Kidney (tissue), 14 donors: ENCODE measurements around the gene CCNC. TPM values are rescaled to one million over a fixed set of nuclear protein-coding genes. Genes with fewer than 3 reads are reported as not detected.
"Not testable (repeated sequence)": the region's sequence is repeated elsewhere in the genome, so short reads cannot be mapped to it uniquely, and the experiment has no call there.

Experiments
- DNase-seq, 5 donors: peaks; one replicate each; pipeline ENCODE4 v3.0.0-alpha.2; 2013 to 2020
- FAIRE-seq: peaks from 2 replicates; lab custom pipeline; 2012; peaks lifted over from hg19 to GRCh38; lab: Jason Lieb, UNC
- H3K27ac ChIP-seq, 2 donors: one replicate each; pipeline ENCODE4 v1.7.0; 2013; ENCODE audit warnings: low read depth in 2 of 2, low read length in 2 of 2, inconsistent platforms in 1 of 2
- H3K27me3 ChIP-seq: one replicate; pipeline ENCODE4 v1.7.1; 2013; ENCODE audit warnings: low read length, inconsistent platforms; ENCODE audit not compliant: control insufficient read depth, insufficient read depth
- H3K36me3 ChIP-seq, 3 donors: one replicate each; pipeline versions ENCODE4 v1.7.0 to v1.7.1; 2013; ENCODE audit warnings: low read length in 3 of 3, control low read depth in 1 of 3, inconsistent platforms in 1 of 3; ENCODE audit not compliant: insufficient read depth in 3 of 3, control insufficient read depth in 2 of 3
- H3K4me1 ChIP-seq, 3 donors: one replicate each; pipeline versions ENCODE4 v1.7.0 to v1.7.1; 2013; ENCODE audit warnings: low read length in 3 of 3, inconsistent platforms in 1 of 3, low read depth in 1 of 3; ENCODE audit not compliant: control insufficient read depth in 2 of 3, insufficient read depth in 2 of 3
- H3K4me3 ChIP-seq, 3 donors: one replicate each; pipeline versions ENCODE4 v1.7.0 to v1.8.1; 2013; ENCODE audit warnings: low read length in 3 of 3, control low read depth in 1 of 3, inconsistent platforms in 1 of 3
- H3K9ac ChIP-seq, 3 donors: one replicate each; pipeline versions ENCODE4 v1.7.0 to v1.7.1; 2013; ENCODE audit warnings: low read length in 3 of 3, control low read depth in 1 of 3, inconsistent platforms in 1 of 3
- H3K9me3 ChIP-seq, 3 donors: one replicate each; pipeline versions ENCODE4 v1.7.0 to v1.7.1; 2013; ENCODE audit warnings: low read length in 3 of 3, control low read depth in 1 of 3, inconsistent platforms in 1 of 3; ENCODE audit not compliant: control insufficient read depth in 2 of 3, insufficient read depth in 1 of 3
- CTCF ChIP-seq: IDR thresholded peaks from 3 replicates; pipeline ENCODE4 v1.5.1; 2012; ENCODE audit warnings: mild to moderate bottlenecking, moderate library complexity, borderline replicate concordance; ENCODE audit not compliant: insufficient read depth; ENCODE audit errors: extremely low read depth
- intact Hi-C: fragments of 100-400 bp; cut with DNase I; formaldehyde crosslinking; loops from one replicate; pipeline ENCODE4 v1.11.1; 2022
- polyA plus RNA-seq: library from polyadenylated mRNA; stranded (reverse); fragments of 350-450 nt; fragmentation: Illumina TruSeq; extraction: RNeasy Lipid Tissue Mini Kit (QIAGEN cat#74804); gene quantifications from one replicate; pipeline ENCODE4 v1.2.3, GENCODE V29; 2014; ENCODE audit warnings: low read depth, low replicate concordance; ENCODE audit not compliant: insufficient read depth
- total RNA-seq: library from RNA; stranded (reverse); fragmentation: NEBNext Ultra II Directional; extraction: Animal tissue kit (Norgen Biotek cat#: 25700); gene quantifications from one replicate; pipeline ENCODE4 v1.2.1, GENCODE V29; 2021
- donor health status: control.
- donor health status: control.
- donor health status: control.
- donor health status: control.
- donor health status: control.
- donor health status: DM: yes; HTN: yes; CAD: no.
- donor health status: Normal renal cell carcinoma (clear cell type).

Gene CCNC
- total and polyA plus RNA-seq, 2 donors from 2014 or later, result 51.4 to 55.9 TPM

GRCh38 chr6:99604166-99605073 is 36.0 kb upstream of the CCNC start:
- H3K9ac ChIP-seq, result no peak overlapping the region
- H3K4me1 ChIP-seq, result peaks cover 0 to 5% (median 0%) of the 10 kb centered on the region in 3 donors
- H3K36me3 ChIP-seq, result no peaks in the 10 kb centered on the region
- no peak for TF ChIP-seq CTCF
- peak overlapping the region in 1 of 3 donors; percentile 37 for H3K4me3 ChIP-seq
- H3K27ac ChIP-seq, result no peak overlapping the region
- DNase-seq (peak in 1 of 5 donors; percentile 44), FAIRE-seq (no peak)
- intact Hi-C loops, result no loop called here
- H3K9me3 ChIP-seq, result no peaks in the 10 kb centered on the region
- H3K27me3 ChIP-seq, result peaks cover 80% of the 10 kb centered on the region

GRCh38 chr6:99603421-99604165 is 35.1 kb upstream of the CCNC start:
- Histone ChIP-seq H3K27me3 (peaks cover 75% of the 10 kb centered on the region), H3K4me1 (peaks cover 0 to 5% (median 0%) of the 10 kb centered on the region in 3 donors), H3K4me3 (peak overlapping the region in 1 of 3 donors; percentile 37), H3K9me3 (no peaks in the 10 kb centered on the region), H3K27ac (no peak overlapping the region), H3K9ac (no peak overlapping the region), H3K36me3 (no peaks in the 10 kb centered on the region)
- FAIRE-seq (no peak), DNase-seq (peak; percentile 69 to 74 (median 72))
- TF ChIP-seq CTCF, result no peak
- intact Hi-C loops, result no loop called here

- H3K9ac ChIP-seq, result no peak overlapping the region
- intact Hi-C loops, result no loop called here
- H3K9me3 ChIP-seq, result no peaks in the 10 kb centered on the region
- H3K27me3 ChIP-seq, result peaks cover 72% of the 10 kb centered on the region
- no peak overlapping the region for H3K27ac ChIP-seq
- H3K36me3 ChIP-seq, result no peaks in the 10 kb centered on the region
- no peak for FAIRE-seq
- no peak overlapping the region for H3K4me3 ChIP-seq
- H3K4me1 ChIP-seq, result peaks cover 0 to 5% (median 0%) of the 10 kb centered on the region in 3 donors
- DNase-seq, result peak in 2 of 5 donors; percentile 40 to 60
- no peak for TF ChIP-seq CTCF
Measured at GRCh38 chr6:99602520-99603420, 34.3 kb upstream of the CCNC start.

GRCh38 chr6:99594696-99595095 is 26.2 kb upstream of the CCNC start:
- H3K9ac ChIP-seq, FAIRE-seq, H3K36me3 ChIP-seq, H3K4me1 ChIP-seq, H3K9me3 ChIP-seq, intact Hi-C loops, DNase-seq, H3K4me3 ChIP-seq, H3K27ac ChIP-seq: not testable (repeated sequence)
- peaks cover 69% of the 10 kb centered on the region for H3K27me3 ChIP-seq
